IgD-negative memory B cell (primary cell): Measurements from ENCODE around the gene FLNC. TPM values are rescaled to one million over a fixed set of nuclear protein-coding genes. Genes with fewer than 3 reads are reported as not detected.
A peak's percentile ranks its signal among the peaks of the same experiment; 100 is the strongest.

Experiments
- H3K27ac Mint-ChIP-seq, 3 donors: one replicate each; pipeline ENCODE4 v1.8.0; 2020 to 2022; ENCODE audit warnings: mild to moderate bottlenecking in 3 of 3, mixed read lengths in 3 of 3, moderate library complexity in 1 of 3
- H3K27me3 Mint-ChIP-seq: one replicate; pipeline ENCODE4 v1.8.0; 2021; ENCODE audit warnings: mixed read lengths
- H3K36me3 Mint-ChIP-seq: one replicate; pipeline ENCODE4 v1.8.0; 2020; ENCODE audit warnings: mild to moderate bottlenecking, mixed read lengths
- H3K4me1 Mint-ChIP-seq, 3 donors: one replicate each; pipeline ENCODE4 v1.8.0; 2020 to 2022; ENCODE audit warnings: mixed read lengths in 3 of 3, mild to moderate bottlenecking in 1 of 3
- H3K4me3 Mint-ChIP-seq, 4 donors: one replicate each; pipeline ENCODE4 v1.8.0; 2020 to 2022; ENCODE audit warnings: mild to moderate bottlenecking in 4 of 4, mixed read lengths in 4 of 4, moderate library complexity in 3 of 4
- H3K9me3 Mint-ChIP-seq, 3 donors: one replicate each; pipeline ENCODE4 v1.8.0; 2020 to 2021; ENCODE audit warnings: mixed read lengths in 3 of 3, mild to moderate bottlenecking in 1 of 3
- polyA plus RNA-seq: library from polyadenylated mRNA; unstranded; fragments of 300-500 nt; fragmentation: Illumina TruSeq; gene quantifications from one replicate; pipeline ENCODE4 v1.2.3, GENCODE V29; 2021

The FLNC gene
- polyA plus RNA-seq, 1 donor from 2014 or later, result not detected

DNA sequence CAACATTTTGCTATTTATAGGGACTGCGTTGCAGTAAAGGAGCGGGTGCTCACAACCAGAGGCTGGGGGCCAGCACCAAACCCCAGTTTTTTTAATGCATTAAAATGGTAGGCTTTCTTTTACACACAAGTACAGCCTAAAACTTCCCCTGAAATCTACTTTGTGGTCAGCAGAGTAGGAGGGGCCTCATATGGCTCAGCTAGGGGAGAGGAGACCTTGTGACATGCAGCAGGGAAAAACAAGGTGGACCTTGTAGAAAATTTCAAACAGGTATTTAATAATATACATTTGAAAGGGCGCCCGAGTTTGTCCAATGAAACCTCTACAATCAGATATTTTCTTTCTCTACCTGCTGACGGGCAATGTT is 37.0 kb upstream of the FLNC start:
- Mint-ChIP-seq H3K9me3 (no peaks in the 10 kb centered on the region), H3K4me1 (peaks cover 6 to 11% (median 7%) of the 10 kb centered on the region in 3 donors), H3K27ac (no peak overlapping the region), H3K27me3 (peaks cover 3% of the 10 kb centered on the region), H3K4me3 (peak overlapping the region in 2 of 4 donors; percentile 1 to 69), H3K36me3 (peaks cover 2% of the 10 kb centered on the region)

DNA sequence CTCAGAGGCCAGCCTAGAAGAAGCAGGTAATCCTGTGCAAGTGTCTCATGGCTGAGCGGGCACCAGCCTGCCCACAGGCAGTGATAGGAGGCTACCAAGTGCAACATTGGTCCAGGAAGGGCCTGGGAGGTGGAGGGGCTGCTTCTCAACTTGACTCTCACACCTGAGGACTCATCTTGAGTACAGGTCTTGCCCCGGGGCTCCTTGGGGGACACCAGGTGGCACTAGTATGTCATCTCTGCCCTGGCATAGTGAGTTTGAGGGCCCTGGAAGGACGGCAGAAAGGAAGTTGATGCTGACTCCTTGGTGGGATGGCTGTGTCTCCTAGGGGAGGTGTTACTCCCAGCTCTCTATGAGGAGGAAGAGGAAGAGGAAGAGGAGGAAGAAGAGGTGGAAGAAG is 36.2 kb upstream of the FLNC start:
- Mint-ChIP-seq H3K4me3 (peak overlapping the region in 1 of 4 donors; percentile 69), H3K4me1 (peaks cover 6 to 11% (median 7%) of the 10 kb centered on the region in 3 donors), H3K36me3 (peaks cover 2% of the 10 kb centered on the region), H3K27me3 (peaks cover 3% of the 10 kb centered on the region), H3K27ac (peak overlapping the region in 1 of 3 donors; percentile 14), H3K9me3 (no peaks in the 10 kb centered on the region)

DNA sequence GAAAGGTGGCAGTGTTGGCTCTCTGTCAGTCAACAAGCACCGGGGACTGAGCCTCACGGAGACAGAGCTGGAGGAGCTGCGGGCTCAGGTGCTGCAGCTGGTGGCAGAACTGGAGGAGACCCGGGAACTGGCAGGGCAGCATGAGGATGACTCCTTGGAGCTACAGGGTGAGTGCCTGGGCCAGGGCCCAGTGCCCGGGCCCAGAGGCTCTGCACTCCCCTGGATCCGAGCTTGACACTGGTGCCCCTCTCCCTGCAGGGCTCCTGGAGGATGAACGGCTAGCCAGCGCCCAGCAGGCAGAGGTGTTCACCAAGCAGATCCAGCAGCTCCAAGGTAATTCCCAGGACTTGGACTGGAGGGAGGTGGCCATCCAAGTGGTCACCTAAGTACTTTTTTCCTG is 35.8 kb upstream of the FLNC start:
- peaks cover 6 to 11% (median 7%) of the 10 kb centered on the region in 3 donors for H3K4me1 Mint-ChIP-seq
- no peak overlapping the region for H3K27ac Mint-ChIP-seq
- no peak overlapping the region for H3K4me3 Mint-ChIP-seq
- peaks cover 3% of the 10 kb centered on the region for H3K27me3 Mint-ChIP-seq
- H3K9me3 Mint-ChIP-seq, result no peaks in the 10 kb centered on the region
- peaks cover 4% of the 10 kb centered on the region for H3K36me3 Mint-ChIP-seq

DNA sequence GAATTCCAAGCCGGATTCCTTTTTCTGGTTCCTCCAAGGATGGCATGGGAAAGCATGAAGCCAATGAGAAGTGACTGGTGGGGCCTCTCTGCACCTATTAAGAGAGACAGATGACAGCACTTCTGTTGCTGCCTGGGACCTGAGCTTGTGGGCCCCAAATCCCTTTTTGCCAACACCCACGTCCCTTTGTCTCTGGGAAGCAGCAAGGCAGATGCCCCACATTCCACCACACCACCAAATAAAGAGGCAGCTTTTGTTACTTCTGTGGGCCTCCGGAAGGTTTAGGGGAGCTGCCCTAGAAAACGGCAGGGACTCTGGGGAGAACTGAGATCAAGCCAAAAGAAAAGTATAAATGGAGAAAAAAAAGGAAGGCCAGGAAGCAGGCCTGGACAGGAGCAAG is 35.1 kb upstream of the FLNC start:
- Mint-ChIP-seq H3K9me3 (no peaks in the 10 kb centered on the region), H3K27me3 (peaks cover 3% of the 10 kb centered on the region), H3K4me3 (no peak overlapping the region), H3K27ac (no peak overlapping the region), H3K36me3 (peaks cover 4% of the 10 kb centered on the region), H3K4me1 (peaks cover 4 to 7% (median 6%) of the 10 kb centered on the region in 3 donors)

DNA sequence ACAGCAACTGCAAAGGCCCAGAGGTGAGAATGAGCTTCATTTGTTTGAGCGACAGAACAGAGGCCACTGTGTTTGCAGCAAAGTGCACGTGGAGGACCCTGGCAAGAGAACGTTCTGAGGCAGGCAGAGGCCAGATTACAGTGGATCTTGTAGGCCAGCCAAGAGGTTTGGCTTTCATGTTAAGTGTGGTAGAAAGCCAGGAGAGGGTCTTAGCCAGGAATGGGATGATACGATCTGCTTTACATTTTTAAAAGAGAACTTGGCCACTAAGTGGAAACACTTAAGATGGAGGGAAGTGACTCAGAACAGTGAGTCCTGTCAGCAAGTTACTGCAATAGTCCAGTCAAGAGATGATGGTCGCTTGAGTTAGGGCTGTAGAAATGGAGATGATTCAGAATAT is 33.9 kb upstream of the FLNC start:
- H3K27me3 Mint-ChIP-seq, result no peaks in the 10 kb centered on the region
- peak overlapping the region in 1 of 4 donors; percentile 34 for H3K4me3 Mint-ChIP-seq
- H3K4me1 Mint-ChIP-seq, result peaks cover 0 to 7% (median 2%) of the 10 kb centered on the region in 3 donors
- H3K9me3 Mint-ChIP-seq, result no peaks in the 10 kb centered on the region
- no peak overlapping the region for H3K27ac Mint-ChIP-seq
- H3K36me3 Mint-ChIP-seq, result peaks cover 4% of the 10 kb centered on the region

DNA sequence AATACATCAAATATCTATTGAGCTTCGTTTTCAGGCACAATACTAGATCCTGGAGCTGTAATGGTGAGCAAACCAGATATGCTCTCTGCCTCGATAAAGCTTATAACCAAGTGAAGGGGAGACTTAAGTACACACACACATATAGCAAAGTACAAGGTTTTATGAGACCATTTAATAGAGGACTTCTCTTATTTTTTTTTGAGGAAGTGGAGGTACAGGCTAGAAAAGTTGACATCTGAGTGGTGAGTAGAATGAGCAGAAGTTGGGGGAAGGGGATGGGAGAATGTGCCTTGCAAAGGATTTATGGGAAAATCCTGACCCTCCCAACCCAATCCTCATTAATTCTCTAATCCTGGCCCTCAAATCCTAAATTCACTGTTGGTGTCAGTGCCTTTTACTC is 30.8 kb upstream of the FLNC start:
- Mint-ChIP-seq H3K36me3 (peaks cover 4% of the 10 kb centered on the region), H3K27ac (no peak overlapping the region), H3K27me3 (no peaks in the 10 kb centered on the region), H3K9me3 (no peaks in the 10 kb centered on the region), H3K4me3 (no peak overlapping the region), H3K4me1 (peaks cover 0 to 2% (median 0%) of the 10 kb centered on the region in 3 donors)

DNA sequence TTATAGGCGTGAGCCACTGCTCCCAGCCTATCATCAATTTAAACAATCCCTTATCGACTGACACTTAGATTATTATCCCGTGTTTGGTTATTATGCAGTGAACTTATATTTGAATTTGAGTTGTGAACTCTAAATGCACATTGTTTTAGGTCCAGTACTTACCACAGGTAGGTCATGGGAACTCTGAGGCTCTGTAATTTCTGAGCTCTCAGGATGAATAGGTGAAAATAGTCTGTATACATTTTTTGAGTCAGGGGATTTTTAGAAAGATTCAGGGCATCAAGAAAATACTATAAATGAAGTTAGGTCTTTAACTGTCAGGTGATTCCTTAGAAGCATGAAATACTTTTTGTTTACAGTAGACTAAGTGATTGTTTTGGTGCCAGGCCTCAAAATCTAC is 29.6 kb upstream of the FLNC start:
- H3K9me3 Mint-ChIP-seq, result no peaks in the 10 kb centered on the region
- H3K27ac Mint-ChIP-seq, result no peak overlapping the region
- H3K4me1 Mint-ChIP-seq, result peaks cover 0 to 2% (median 0%) of the 10 kb centered on the region in 3 donors
- peaks cover 2% of the 10 kb centered on the region for H3K36me3 Mint-ChIP-seq
- H3K4me3 Mint-ChIP-seq, result no peak overlapping the region
- no peaks in the 10 kb centered on the region for H3K27me3 Mint-ChIP-seq

DNA sequence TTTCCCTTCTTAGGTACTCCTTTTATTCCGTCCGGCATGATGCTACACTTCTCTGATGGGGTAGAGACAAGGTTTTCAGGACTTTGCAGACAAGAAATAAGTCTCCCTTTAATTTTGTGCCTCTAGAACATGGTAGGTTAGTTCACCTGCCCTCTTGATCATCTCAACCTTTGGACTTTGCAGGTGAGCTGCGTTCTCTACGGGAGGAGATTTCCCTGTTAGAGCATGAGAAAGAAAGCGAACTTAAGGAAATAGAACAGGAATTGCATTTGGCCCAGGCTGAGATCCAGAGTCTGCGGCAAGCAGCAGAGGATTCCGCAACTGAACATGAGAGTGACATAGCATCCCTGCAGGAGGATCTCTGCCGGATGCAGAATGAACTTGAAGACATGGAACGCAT is 29.2 kb upstream of the FLNC start:
- H3K27me3 Mint-ChIP-seq, result no peaks in the 10 kb centered on the region
- peak overlapping the region in 1 of 4 donors; percentile 19 for H3K4me3 Mint-ChIP-seq
- H3K9me3 Mint-ChIP-seq, result no peaks in the 10 kb centered on the region
- no peak overlapping the region for H3K27ac Mint-ChIP-seq
- H3K36me3 Mint-ChIP-seq, result peaks cover 2% of the 10 kb centered on the region
- H3K4me1 Mint-ChIP-seq, result peaks cover 0 to 2% (median 0%) of the 10 kb centered on the region in 3 donors

DNA sequence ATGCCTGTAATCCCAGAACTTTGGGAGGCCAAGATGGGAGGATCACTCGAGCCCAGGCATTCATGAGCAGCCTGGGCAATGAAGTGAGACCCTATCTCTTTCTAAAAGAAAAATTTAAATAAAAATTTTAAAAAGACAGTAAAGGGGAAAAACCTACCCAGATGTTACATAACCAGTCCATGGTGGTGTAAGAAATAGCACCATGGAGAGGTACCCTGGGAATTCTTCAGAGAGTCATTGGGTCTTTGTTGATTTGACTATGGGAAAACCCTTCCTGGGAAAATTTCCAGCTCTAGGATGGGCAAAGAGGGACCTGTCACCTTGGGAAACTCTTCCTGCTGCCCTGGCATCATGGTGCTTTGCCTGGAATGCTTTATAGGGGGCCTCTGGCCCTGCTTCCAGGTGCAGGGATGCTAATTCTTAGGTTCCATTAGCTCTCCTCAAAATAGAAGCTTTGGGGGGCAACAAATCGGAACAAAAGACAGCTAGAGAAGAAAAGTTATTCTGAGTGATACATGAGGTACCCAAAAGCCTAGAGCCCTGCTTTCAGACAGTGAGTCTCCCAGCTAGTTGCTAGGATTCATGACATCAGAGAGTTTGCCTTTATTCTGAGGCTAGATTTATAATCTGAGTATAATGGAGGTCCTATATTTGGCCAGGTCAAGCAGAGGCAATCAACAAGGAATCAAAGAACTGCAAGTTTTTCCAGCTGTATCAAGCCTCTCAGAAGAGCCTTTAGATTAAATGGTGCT is 28.4 kb upstream of the FLNC start:
- peaks cover 0 to 2% (median 0%) of the 10 kb centered on the region in 3 donors for H3K4me1 Mint-ChIP-seq
- no peaks in the 10 kb centered on the region for H3K9me3 Mint-ChIP-seq

DNA sequence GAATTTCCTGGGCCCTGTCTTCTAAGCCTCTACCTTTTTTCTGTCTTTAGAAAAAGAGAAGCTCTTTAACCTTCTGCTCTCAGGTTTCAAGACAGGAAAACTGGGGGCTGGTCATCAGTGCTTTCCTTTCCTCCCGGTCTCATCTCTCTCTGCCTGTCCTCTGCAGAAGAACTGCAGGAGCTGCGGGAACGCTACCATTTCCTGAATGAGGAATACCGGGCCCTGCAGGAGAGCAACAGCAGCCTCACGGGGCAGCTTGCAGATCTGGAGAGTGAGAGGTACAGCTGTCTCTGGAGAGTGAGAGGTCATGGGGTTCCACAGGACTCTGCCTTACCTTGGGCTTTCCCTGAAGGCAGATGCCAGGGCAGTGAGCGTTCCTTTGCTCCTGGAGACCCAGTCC is 25.7 kb upstream of the FLNC start:
- Mint-ChIP-seq H3K4me3 (no peak overlapping the region), H3K9me3 (no peaks in the 10 kb centered on the region), H3K36me3 (no peaks in the 10 kb centered on the region), H3K27ac (no peak overlapping the region), H3K4me1 (no peaks in the 10 kb centered on the region), H3K27me3 (no peaks in the 10 kb centered on the region)

More for the DNA sequence above, 28.4 kb upstream of the FLNC start:
- Mint-ChIP-seq H3K27ac (no peak overlapping the region), H3K27me3 (no peaks in the 10 kb centered on the region), H3K36me3 (peaks cover 2% of the 10 kb centered on the region), H3K4me3 (no peak overlapping the region)

DNA sequence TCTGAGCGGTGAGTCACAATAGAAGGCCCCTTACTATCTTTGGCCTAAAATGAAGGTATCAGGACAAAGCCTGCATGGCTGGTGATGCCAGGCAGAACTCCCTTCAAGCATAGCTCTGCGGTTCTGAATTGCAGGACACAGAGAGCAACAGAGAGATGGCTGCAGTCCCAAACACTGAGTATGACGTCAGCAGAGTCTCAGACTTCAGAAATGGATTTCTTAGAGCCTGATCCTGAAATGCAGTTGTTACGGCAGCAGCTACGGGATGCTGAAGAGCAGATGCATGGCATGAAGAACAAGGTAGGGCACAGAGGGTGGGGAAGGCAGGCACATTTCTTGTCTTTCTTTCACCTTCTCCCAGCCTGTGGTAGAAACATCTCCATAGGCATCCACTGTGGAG is 25.0 kb upstream of the FLNC start:
- Mint-ChIP-seq H3K4me3 (no peak overlapping the region), H3K27me3 (no peaks in the 10 kb centered on the region), H3K36me3 (no peaks in the 10 kb centered on the region), H3K4me1 (no peaks in the 10 kb centered on the region), H3K9me3 (no peaks in the 10 kb centered on the region), H3K27ac (no peak overlapping the region)

DNA sequence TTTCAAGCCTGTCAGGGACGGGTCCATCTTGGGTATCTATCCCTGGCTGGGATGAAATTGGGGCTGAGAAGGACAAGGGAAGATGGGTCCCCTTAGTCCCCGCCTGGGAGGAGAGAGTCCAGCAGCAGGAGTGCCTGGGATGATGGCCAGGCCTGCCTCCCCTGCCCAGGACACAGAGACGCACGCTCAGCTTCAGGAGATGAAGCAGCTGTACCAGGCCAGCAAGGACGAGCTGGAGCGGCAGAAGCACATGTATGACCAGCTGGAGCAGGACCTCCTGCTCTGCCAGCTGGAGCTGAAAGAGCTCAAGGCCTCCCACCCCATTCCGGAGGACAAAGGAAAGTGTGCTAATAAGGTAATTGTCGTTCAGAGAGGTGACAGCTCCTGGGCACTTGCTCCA is 23.0 kb upstream of the FLNC start:
- H3K27me3 Mint-ChIP-seq, result no peaks in the 10 kb centered on the region
- H3K27ac Mint-ChIP-seq, result no peak overlapping the region
- no peaks in the 10 kb centered on the region for H3K9me3 Mint-ChIP-seq
- H3K4me3 Mint-ChIP-seq, result no peak overlapping the region
- H3K36me3 Mint-ChIP-seq, result no peaks in the 10 kb centered on the region
- no peaks in the 10 kb centered on the region for H3K4me1 Mint-ChIP-seq

DNA sequence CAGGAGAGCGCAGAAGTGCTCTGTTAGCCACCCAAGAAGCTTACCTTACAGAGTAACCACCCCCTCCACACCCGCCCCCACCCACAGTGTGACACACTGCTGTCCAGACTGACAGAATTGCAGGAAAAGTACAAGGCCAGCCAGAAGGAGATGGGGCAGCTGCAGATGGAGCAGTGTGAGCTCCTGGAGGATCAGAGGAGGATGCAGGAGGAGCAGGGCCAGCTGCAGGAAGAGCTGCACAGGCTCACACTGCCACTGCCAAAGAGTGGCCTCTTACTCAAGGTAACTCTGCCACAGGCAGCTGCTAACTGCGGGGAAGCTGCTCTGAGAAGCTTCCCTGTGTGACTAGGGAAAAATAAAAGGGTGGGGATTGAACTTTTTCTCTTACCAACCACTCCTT is 20.8 kb upstream of the FLNC start:
- Mint-ChIP-seq H3K27me3 (no peaks in the 10 kb centered on the region), H3K27ac (peak overlapping the region in 1 of 3 donors; percentile 33), H3K4me1 (no peaks in the 10 kb centered on the region), H3K36me3 (no peaks in the 10 kb centered on the region), H3K4me3 (no peak overlapping the region), H3K9me3 (no peaks in the 10 kb centered on the region)

DNA sequence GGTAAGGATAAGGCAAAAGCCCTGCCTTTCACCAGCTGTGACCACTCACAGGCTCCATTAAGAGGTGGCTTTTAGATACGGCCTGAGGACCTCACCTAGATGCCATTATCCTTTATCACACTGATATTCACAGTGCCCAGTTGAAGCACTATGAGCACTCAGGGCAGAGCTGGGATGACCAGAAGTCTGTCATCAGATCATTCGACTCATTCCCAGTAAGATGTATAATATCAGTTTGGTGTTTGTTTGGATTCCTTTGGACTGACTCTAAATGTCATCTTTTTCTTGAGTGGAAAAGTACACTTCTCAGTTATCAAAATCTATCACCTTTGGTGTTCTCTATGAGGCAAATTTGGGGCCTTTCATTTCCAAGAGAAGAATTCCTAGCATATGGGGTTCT is 19.7 kb upstream of the FLNC start:
- peaks cover 2% of the 10 kb centered on the region for H3K27me3 Mint-ChIP-seq
- no peak overlapping the region for H3K27ac Mint-ChIP-seq
- H3K4me1 Mint-ChIP-seq, result peaks cover 0 to 5% (median 0%) of the 10 kb centered on the region in 3 donors
- H3K9me3 Mint-ChIP-seq, result no peaks in the 10 kb centered on the region
- no peak overlapping the region for H3K4me3 Mint-ChIP-seq
- no peaks in the 10 kb centered on the region for H3K36me3 Mint-ChIP-seq

DNA sequence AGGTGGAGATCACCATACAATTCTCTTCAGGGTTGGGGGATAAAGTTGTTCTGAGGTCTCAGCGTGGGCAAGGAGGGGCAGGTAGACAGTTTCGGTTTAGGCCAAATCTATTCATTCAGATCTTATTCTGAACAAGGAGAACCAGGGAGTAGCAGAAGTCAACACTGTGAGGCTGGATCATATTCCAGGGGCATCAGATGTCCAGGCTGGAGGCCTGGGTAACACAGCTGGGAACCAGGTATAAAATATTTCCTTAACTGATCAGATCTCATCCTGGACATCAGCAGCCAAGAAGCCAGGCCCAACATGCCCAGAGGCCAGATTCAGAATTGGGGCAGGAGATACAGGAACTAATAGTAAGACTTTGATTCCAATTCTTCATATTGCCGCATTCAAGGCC is 19.2 kb upstream of the FLNC start:
- Mint-ChIP-seq H3K4me3 (no peak overlapping the region), H3K9me3 (no peaks in the 10 kb centered on the region), H3K4me1 (peaks cover 0 to 5% (median 0%) of the 10 kb centered on the region in 3 donors)

More for the DNA sequence above, 19.2 kb upstream of the FLNC start:
- Mint-ChIP-seq H3K36me3 (no peaks in the 10 kb centered on the region), H3K27me3 (peaks cover 6% of the 10 kb centered on the region), H3K27ac (no peak overlapping the region)
